ENCODE data around the gene FLAD1.

Gene FLAD1

GRCh38 chr1:155022927-155023236 is 39.7 kb downstream of the FLAD1 start:
- H3K36me3 ChIP-seq (ENCODE audit: control insufficient read depth in 2 of 2, insufficient read depth in 1 of 2, low read length in 2 of 2) = no peaks in the 10 kb centered on the region
- H3K9me3 ChIP-seq (ENCODE audit: control insufficient read depth, insufficient read depth, low read depth, low read length) = no peaks in the 10 kb centered on the region
- no peak overlapping the region for H3K4me3 ChIP-seq (ENCODE audit: low read depth, low read length)
- H3K27ac ChIP-seq (ENCODE audit: extremely low read depth, low read depth, low read length) = no peak overlapping the region
- POLR2A ChIA-PET = interaction anchor here (0.6 kb wide), 1 partner anchor 202 kb away, joined by 3 read pairs; no protein-coding TSS in a partner anchor
- CTCF ChIA-PET = interaction anchor here (0.5 to 2.0 kb wide), 8 partner anchors 22 to 1530 kb away, joined by 3 to 13 read pairs (median 3); partner anchors contain the start of genes ADAM15 and KRTCAP2
- TF ChIP-seq ZNF248 (tag by site-specific recombination; IDR thresholded peaks at IDR 0.05) = no peak
- TF ChIP-seq ZNF350 (tag by site-specific recombination; IDR thresholded peaks at IDR 0.05) = no peak
- TF ChIP-seq KLF9 (tag by site-specific recombination; IDR thresholded peaks at IDR 0.05; ENCODE audit: low read depth) = no peak
- no peak for TF ChIP-seq SP3 (tag by site-specific recombination; IDR thresholded peaks at IDR 0.05)
- TF ChIP-seq AEBP2 (tag by site-specific recombination; IDR thresholded peaks at IDR 0.05; ENCODE audit: borderline replicate concordance) = no peak
- TF ChIP-seq RBAK (tag by site-specific recombination; IDR thresholded peaks at IDR 0.05) = no peak
- TF ChIP-seq, protein P1, sequence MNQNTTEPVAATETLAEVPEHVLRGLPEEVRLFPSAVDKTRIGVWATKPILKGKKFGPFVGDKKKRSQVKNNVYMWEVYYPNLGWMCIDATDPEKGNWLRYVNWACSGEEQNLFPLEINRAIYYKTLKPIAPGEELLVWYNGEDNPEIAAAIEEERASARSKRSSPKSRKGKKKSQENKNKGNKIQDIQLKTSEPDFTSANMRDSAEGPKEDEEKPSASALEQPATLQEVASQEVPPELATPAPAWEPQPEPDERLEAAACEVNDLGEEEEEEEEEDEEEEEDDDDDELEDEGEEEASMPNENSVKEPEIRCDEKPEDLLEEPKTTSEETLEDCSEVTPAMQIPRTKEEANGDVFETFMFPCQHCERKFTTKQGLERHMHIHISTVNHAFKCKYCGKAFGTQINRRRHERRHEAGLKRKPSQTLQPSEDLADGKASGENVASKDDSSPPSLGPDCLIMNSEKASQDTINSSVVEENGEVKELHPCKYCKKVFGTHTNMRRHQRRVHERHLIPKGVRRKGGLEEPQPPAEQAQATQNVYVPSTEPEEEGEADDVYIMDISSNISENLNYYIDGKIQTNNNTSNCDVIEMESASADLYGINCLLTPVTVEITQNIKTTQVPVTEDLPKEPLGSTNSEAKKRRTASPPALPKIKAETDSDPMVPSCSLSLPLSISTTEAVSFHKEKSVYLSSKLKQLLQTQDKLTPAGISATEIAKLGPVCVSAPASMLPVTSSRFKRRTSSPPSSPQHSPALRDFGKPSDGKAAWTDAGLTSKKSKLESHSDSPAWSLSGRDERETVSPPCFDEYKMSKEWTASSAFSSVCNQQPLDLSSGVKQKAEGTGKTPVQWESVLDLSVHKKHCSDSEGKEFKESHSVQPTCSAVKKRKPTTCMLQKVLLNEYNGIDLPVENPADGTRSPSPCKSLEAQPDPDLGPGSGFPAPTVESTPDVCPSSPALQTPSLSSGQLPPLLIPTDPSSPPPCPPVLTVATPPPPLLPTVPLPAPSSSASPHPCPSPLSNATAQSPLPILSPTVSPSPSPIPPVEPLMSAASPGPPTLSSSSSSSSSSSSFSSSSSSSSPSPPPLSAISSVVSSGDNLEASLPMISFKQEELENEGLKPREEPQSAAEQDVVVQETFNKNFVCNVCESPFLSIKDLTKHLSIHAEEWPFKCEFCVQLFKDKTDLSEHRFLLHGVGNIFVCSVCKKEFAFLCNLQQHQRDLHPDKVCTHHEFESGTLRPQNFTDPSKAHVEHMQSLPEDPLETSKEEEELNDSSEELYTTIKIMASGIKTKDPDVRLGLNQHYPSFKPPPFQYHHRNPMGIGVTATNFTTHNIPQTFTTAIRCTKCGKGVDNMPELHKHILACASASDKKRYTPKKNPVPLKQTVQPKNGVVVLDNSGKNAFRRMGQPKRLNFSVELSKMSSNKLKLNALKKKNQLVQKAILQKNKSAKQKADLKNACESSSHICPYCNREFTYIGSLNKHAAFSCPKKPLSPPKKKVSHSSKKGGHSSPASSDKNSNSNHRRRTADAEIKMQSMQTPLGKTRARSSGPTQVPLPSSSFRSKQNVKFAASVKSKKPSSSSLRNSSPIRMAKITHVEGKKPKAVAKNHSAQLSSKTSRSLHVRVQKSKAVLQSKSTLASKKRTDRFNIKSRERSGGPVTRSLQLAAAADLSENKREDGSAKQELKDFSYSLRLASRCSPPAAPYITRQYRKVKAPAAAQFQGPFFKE (tag by site-specific recombination; IDR thresholded peaks at IDR 0.05; ENCODE audit: borderline replicate concordance) = no peak
- TF ChIP-seq ZNF311 (tag by site-specific recombination; IDR thresholded peaks at IDR 0.05; ENCODE audit: borderline replicate concordance) = no peak
- TF ChIP-seq ZNF202 (tag by site-specific recombination; IDR thresholded peaks at IDR 0.05; ENCODE audit: borderline replicate concordance) = no peak
- TF ChIP-seq, protein P2, sequence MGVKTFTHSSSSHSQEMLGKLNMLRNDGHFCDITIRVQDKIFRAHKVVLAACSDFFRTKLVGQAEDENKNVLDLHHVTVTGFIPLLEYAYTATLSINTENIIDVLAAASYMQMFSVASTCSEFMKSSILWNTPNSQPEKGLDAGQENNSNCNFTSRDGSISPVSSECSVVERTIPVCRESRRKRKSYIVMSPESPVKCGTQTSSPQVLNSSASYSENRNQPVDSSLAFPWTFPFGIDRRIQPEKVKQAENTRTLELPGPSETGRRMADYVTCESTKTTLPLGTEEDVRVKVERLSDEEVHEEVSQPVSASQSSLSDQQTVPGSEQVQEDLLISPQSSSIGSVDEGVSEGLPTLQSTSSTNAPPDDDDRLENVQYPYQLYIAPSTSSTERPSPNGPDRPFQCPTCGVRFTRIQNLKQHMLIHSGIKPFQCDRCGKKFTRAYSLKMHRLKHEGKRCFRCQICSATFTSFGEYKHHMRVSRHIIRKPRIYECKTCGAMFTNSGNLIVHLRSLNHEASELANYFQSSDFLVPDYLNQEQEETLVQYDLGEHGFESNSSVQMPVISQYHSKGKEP (tag by site-specific recombination; IDR thresholded peaks at IDR 0.05) = no peak
- TF ChIP-seq ZNF19 (tag by site-specific recombination; IDR thresholded peaks at IDR 0.05; ENCODE audit: low read depth) = no peak
- TF ChIP-seq ZNF223 (tag by site-specific recombination; IDR thresholded peaks at IDR 0.05) = no peak
- TF ChIP-seq MYNN (tag by site-specific recombination; IDR thresholded peaks at IDR 0.05; ENCODE audit: borderline replicate concordance) = no peak
- no peak for TF ChIP-seq YY2 (tag by site-specific recombination; IDR thresholded peaks at IDR 0.05)
- no peak for TF ChIP-seq ZNF626 (tag by site-specific recombination; IDR thresholded peaks at IDR 0.05)
- TF ChIP-seq ZNF580 (tag by site-specific recombination; IDR thresholded peaks at IDR 0.05) = no peak
- TF ChIP-seq ZNF394 (tag by site-specific recombination; IDR thresholded peaks at IDR 0.05; ENCODE audit: borderline replicate concordance) = no peak
- H3K4me1 ChIP-seq (ENCODE audit: control insufficient read depth, insufficient read depth, low read length) = no peaks in the 10 kb centered on the region

Measured in HEK293 (cell line).